ENCODE results near the gene CFI. TPM values are rescaled to one million over a fixed set of nuclear protein-coding genes. Genes with fewer than 3 reads are reported as not detected.

The CFI gene
- total and polyA plus RNA-seq, 9 of the 15 experiments (the other 6 are each of a cell fraction or from before 2014, with no cell fraction given), result 0.30 to 8.4 (median 0.95) TPM

- TF ChIP-seq, protein P1, sequence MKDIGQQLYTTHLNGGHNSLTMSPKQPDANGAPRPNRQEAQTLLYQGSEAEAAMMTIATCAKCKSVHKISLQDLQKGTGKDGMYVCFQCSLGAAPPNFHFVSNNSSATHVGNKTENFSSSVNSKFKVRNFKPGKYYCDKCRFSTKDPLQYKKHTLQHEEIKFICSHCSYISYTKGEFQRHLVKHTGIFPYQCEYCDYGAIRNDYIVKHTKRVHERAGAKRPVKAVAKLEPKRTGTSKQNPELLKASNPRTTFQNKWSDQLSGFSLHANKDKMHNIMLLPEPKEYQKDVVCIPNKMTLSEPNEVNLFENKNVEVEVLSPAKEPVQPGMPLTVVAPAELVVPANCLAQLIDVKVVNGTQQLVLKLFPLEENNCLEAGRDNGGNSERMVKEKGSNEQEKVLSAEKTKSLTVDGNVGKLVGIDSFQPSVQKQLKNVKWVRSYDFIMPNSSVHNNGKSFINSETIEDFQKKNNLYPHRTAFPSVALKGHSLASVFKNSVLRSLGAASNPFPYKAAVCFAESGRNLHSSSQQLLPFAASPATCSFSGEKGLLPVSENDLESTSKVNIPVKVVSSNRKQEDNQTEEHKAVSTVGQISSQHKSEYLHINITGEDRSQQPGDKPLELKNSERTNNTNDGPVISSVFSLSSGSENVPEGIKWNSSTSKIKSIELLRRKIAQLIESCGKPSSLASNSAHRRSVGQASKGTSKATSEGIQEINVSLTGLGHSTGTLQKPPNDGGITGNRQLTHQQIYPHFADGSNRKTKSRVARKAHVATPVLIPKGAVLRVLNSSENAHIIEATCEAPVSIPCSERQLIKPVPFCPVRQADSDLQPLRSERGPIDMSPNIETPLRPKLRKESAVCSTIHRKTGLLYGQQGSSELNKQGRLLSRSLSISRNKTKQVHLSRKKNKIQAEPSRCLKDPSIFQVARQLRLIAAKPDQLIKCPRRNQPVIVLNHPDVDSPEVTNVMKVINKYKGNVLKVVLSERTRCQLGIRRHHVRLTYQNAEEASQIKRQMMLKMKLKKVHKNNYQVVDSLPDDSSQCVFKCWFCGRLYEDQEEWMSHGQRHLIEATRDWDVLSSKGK (CRISPR knock-in tag; IDR thresholded peaks at IDR 0.05), result no peak
- TF ChIP-seq ZNF583 (CRISPR knock-in tag; IDR thresholded peaks at IDR 0.05) (no peak), EP300 (IDR thresholded peaks at IDR 0.05; ENCODE audit: low read length) (no peak), ZNF174 (CRISPR knock-in tag; IDR thresholded peaks at IDR 0.05) (no peak), ZNF778 (CRISPR knock-in tag; IDR thresholded peaks at IDR 0.05) (no peak), SRSF3 (IDR thresholded peaks at IDR 0.05; ENCODE audit: insufficient read depth, low read length) (no peak), MAZ (CRISPR knock-in tag; conservative IDR thresholded peaks at IDR 0.05 in 1 of 2, IDR thresholded peaks at IDR 0.05 in 1 of 2) (no peak), PRDM10 (IDR thresholded peaks at IDR 0.05; ENCODE audit: partially characterized antibody) (no peak)
- TF ChIP-seq, protein P2, sequence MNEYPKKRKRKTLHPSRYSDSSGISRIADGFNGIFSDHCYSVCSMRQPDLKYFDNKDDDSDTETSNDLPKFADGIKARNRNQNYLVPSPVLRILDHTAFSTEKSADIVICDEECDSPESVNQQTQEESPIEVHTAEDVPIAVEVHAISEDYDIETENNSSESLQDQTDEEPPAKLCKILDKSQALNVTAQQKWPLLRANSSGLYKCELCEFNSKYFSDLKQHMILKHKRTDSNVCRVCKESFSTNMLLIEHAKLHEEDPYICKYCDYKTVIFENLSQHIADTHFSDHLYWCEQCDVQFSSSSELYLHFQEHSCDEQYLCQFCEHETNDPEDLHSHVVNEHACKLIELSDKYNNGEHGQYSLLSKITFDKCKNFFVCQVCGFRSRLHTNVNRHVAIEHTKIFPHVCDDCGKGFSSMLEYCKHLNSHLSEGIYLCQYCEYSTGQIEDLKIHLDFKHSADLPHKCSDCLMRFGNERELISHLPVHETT (CRISPR knock-in tag; conservative IDR thresholded peaks at IDR 0.05 in 1 of 2, IDR thresholded peaks at IDR 0.05 in 1 of 2), result no peak
- TF ChIP-seq, protein P3, sequence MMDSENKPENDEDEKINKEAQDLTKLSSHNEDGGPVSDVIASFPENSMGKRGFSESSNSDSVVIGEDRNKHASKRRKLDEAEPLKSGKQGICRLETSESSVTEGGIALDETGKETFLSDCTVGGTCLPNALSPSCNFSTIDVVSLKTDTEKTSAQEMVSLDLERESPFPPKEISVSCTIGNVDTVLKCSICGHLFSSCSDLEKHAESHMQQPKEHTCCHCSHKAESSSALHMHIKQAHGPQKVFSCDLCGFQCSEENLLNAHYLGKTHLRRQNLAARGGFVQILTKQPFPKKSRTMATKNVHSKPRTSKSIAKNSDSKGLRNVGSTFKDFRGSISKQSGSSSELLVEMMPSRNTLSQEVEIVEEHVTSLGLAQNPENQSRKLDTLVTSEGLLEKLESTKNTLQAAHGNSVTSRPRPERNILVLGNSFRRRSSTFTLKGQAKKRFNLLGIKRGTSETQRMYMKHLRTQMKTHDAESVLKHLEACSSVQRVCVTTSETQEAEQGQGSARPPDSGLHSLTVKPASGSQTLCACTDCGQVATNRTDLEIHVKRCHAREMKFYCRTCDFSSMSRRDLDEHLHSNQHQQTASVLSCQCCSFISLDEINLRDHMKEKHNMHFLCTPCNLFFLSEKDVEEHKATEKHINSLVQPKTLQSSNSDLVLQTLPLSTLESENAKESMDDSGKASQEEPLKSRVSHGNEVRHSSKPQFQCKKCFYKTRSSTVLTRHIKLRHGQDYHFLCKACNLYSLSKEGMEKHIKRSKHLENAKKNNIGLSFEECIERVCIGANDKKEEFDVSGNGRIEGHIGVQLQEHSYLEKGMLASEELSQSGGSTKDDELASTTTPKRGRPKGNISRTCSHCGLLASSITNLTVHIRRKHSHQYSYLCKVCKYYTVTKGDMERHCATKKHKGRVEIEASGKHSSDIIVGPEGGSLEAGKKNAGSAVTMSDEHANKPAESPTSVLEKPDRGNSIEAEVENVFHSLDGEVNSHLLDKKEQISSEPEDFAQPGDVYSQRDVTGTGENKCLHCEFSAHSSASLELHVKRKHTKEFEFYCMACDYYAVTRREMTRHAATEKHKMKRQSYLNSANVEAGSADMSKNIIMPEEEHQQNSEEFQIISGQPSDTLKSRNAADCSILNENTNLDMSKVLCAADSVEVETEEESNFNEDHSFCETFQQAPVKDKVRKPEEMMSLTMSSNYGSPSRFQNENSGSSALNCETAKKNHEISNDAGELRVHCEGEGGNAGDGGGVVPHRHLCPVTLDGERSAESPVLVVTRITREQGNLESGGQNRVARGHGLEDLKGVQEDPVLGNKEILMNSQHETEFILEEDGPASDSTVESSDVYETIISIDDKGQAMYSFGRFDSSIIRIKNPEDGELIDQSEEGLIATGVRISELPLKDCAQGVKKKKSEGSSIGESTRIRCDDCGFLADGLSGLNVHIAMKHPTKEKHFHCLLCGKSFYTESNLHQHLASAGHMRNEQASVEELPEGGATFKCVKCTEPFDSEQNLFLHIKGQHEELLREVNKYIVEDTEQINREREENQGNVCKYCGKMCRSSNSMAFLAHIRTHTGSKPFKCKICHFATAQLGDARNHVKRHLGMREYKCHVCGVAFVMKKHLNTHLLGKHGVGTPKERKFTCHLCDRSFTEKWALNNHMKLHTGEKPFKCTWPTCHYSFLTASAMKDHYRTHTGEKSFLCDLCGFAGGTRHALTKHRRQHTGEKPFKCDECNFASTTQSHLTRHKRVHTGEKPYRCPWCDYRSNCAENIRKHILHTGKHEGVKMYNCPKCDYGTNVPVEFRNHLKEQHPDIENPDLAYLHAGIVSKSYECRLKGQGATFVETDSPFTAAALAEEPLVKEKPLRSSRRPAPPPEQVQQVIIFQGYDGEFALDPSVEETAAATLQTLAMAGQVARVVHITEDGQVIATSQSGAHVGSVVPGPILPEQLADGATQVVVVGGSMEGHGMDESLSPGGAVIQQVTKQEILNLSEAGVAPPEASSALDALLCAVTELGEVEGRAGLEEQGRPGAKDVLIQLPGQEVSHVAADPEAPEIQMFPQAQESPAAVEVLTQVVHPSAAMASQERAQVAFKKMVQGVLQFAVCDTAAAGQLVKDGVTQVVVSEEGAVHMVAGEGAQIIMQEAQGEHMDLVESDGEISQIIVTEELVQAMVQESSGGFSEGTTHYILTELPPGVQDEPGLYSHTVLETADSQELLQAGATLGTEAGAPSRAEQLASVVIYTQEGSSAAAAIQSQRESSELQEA (IDR thresholded peaks at IDR 0.05; ENCODE audit: low read depth), result no peak
These were observed 46.1 kb downstream of the CFI start (continued) for GRCh38 chr4:109755656-109756055.

Data from K562 (cell line).